SU-DHL-6 (cell line): ENCODE data around the gene NPAS2.

Source experiments
- H2AFZ ChIP-seq: fragments of 200-600 bp; sonication (generic); 2 replicates; pipeline ENCODE4 v1.6.1; 2014; ENCODE audit warnings: low read depth, mild to moderate bottlenecking, moderate library complexity, mixed read lengths, antibody characterized with exemption, low read length; ENCODE audit not compliant: severe bottlenecking
- H3F3A ChIP-seq: fragments of 200-600 bp; shearing (Covaris generic); 2 replicates; pipeline ENCODE4 v1.6.0; 2016; ENCODE audit warnings: antibody characterized with exemption, mild to moderate bottlenecking; ENCODE audit not compliant: insufficient read depth
- H3K27ac ChIP-seq: fragments of 200-600 bp; sonication (generic); 2 replicates; pipeline ENCODE4 v1.5.1; 2016; ENCODE audit warnings: low read depth, mild to moderate bottlenecking, low read length, moderate library complexity, mixed read lengths
- H3K27me3 ChIP-seq: fragments of 200-600 bp; sonication (generic), shearing (Covaris generic); 2 replicates; pipeline ENCODE4 v1.6.0; 2014; ENCODE audit warnings: mild to moderate bottlenecking, low read length
- H3K36me3 ChIP-seq: fragments of 200-600 bp; sonication (generic); 2 replicates; pipeline ENCODE4 v1.6.1; 2014; ENCODE audit warnings: mild to moderate bottlenecking, low read length, mixed read lengths
- H3K4me2 ChIP-seq: fragments of 300-600, 200-600 bp; shearing (Covaris generic), sonication (generic); 2 replicates; pipeline ENCODE4 v1.6.0; 2014; ENCODE audit warnings: low read length, low read depth, mild to moderate bottlenecking; ENCODE audit not compliant: poor library complexity, severe bottlenecking
- H3K4me3 ChIP-seq: fragments of 200-600 bp; sonication (generic); 2 replicates; pipeline ENCODE4 v1.5.1; 2014; ENCODE audit warnings: antibody characterized with exemption, low read length, mild to moderate bottlenecking, mixed read lengths; ENCODE audit not compliant: insufficient read depth, poor library complexity, severe bottlenecking
- H3K79me2 ChIP-seq: fragments of 200-600 bp; sonication (generic); 2 replicates; pipeline ENCODE4 v1.6.1; 2014; ENCODE audit warnings: mild to moderate bottlenecking, low read length, moderate library complexity; ENCODE audit not compliant: insufficient read depth
- H3K9ac ChIP-seq: fragments of 200-600 bp; sonication (generic); 2 replicates; pipeline ENCODE4 v1.7.0; 2014; ENCODE audit warnings: mild to moderate bottlenecking, low read length
- H3K9me2 ChIP-seq: fragments of 200-600 bp; sonication (generic); replicated peaks from 2 replicates; pipeline ENCODE4 v1.6.1; 2014; ENCODE audit warnings: low read length; ENCODE audit not compliant: insufficient read depth
- H3K9me3 ChIP-seq: fragments of 200-600 bp; sonication (generic); 2 replicates; pipeline ENCODE4 v1.6.1; 2014; ENCODE audit warnings: low read length, mixed read lengths; ENCODE audit not compliant: insufficient read depth
- H4K20me1 ChIP-seq: fragments of 200-600 bp; sonication (generic); 2 replicates; pipeline ENCODE4 v1.6.1; 2014; ENCODE audit warnings: low read depth, mild to moderate bottlenecking, antibody characterized with exemption, low read length, moderate library complexity, mixed read lengths
- CTCF ChIP-seq: fragments of 200-600 bp; sonication (generic); IDR thresholded peaks from one replicate; pipeline ENCODE4 v1.5.1; 2017; ENCODE audit warnings: antibody characterized with exemption, mild to moderate bottlenecking, low read length, moderate library complexity; ENCODE audit not compliant: insufficient read depth, poor library complexity, severe bottlenecking
- EZH2phosphoT487 ChIP-seq: fragments of 200-600 bp; sonication (generic), shearing (Covaris generic); conservative IDR thresholded peaks from 2 replicates; pipeline ENCODE4 v1.6.1; 2018; ENCODE audit warnings: mild to moderate bottlenecking, antibody characterized with exemption, low read length, moderate library complexity, mixed read lengths

NPAS2 gene

GRCh38 chr2:100803334-100803733 lies 16.6 kb upstream of the NPAS2 start:
- H4K20me1 ChIP-seq = no peaks in the 10 kb centered on the region
- H3K4me2 ChIP-seq = no peak overlapping the region
- no peak overlapping the region for H3K4me3 ChIP-seq
- no peaks in the 10 kb centered on the region for H3K36me3 ChIP-seq
- H3F3A ChIP-seq = no peaks in the 10 kb centered on the region
- no peaks in the 10 kb centered on the region for H3K27me3 ChIP-seq
- TF ChIP-seq CTCF (no peak), EZH2phosphoT487 (no peak)
- no peaks in the 10 kb centered on the region for H3K9me2 ChIP-seq
- no peaks in the 10 kb centered on the region for H3K9me3 ChIP-seq
- H3K27ac ChIP-seq = no peak overlapping the region
- H2AFZ ChIP-seq = no peak overlapping the region
- H3K79me2 ChIP-seq = no peaks in the 10 kb centered on the region
- H3K9ac ChIP-seq = no peak overlapping the region

- Histone ChIP-seq H2AFZ (no peak overlapping the region), H3K4me2 (no peak overlapping the region), H3F3A (no peaks in the 10 kb centered on the region), H3K9me3 (no peaks in the 10 kb centered on the region), H3K27ac (no peak overlapping the region), H3K36me3 (no peaks in the 10 kb centered on the region), H3K27me3 (no peaks in the 10 kb centered on the region), H3K9me2 (0 out of 2 replicates have a peak, but pooled peaks cover 3% of the 10 kb centered on the region), H4K20me1 (no peaks in the 10 kb centered on the region), H3K9ac (no peak overlapping the region), H3K79me2 (no peaks in the 10 kb centered on the region), H3K4me3 (no peak overlapping the region)
- TF ChIP-seq CTCF (no peak), EZH2phosphoT487 (no peak)
Observed at GRCh38 chr2:100806550-100806949, 13.4 kb upstream of the NPAS2 start.

- TF ChIP-seq EZH2phosphoT487 (no peak), CTCF (no peak)
- Histone ChIP-seq H3K9me3 (no peaks in the 10 kb centered on the region), H3K36me3 (no peaks in the 10 kb centered on the region), H4K20me1 (no peaks in the 10 kb centered on the region), H2AFZ (no peak overlapping the region), H3K9ac (no peak overlapping the region), H3K4me2 (no peak overlapping the region), H3K79me2 (no peaks in the 10 kb centered on the region), H3K27ac (no peak overlapping the region), H3K9me2 (0 out of 2 replicates have a peak, but pooled peaks cover 3% of the 10 kb centered on the region), H3K27me3 (no peaks in the 10 kb centered on the region), H3K4me3 (no peak overlapping the region), H3F3A (no peaks in the 10 kb centered on the region)
Observed at GRCh38 chr2:100807707-100808106, 12.2 kb upstream of the NPAS2 start.

- Histone ChIP-seq H3K36me3 (no peaks in the 10 kb centered on the region), H3K9ac (no peak overlapping the region), H4K20me1 (no peaks in the 10 kb centered on the region), H3K4me2 (no peak overlapping the region), H3K27ac (no peak overlapping the region), H3K4me3 (no peak overlapping the region), H3K27me3 (no peaks in the 10 kb centered on the region), H3K9me3 (no peaks in the 10 kb centered on the region), H3K79me2 (no peaks in the 10 kb centered on the region), H3F3A (no peaks in the 10 kb centered on the region), H3K9me2 (0 out of 2 replicates have a peak, but pooled peaks cover 3% of the 10 kb centered on the region), H2AFZ (no peak overlapping the region)
- TF ChIP-seq CTCF = no peak
- no peak for TF ChIP-seq EZH2phosphoT487
Observed at GRCh38 chr2:100808582-100808981, 11.4 kb upstream of the NPAS2 start.
